Measurements from ENCODE around the gene PRSS2. TPM values are rescaled to one million over a fixed set of nuclear protein-coding genes. Genes with fewer than 3 reads are reported as not detected.

PRSS2 gene
- total RNA-seq, result 1 to 10 TPM; 4.8 to 9.9 TPM
- 58.7 TPM for polyA plus RNA-seq (2013, experiment 1 of 2)
- polyA plus RNA-seq (2013, experiment 2 of 2), result 62.2 TPM
- long read RNA-seq, experiment 1, partial matches to known transcripts, result 0 of 3 reads
- long read RNA-seq, experiment 1, other reads (novel, unspliced or antisense), result 0 of 3 reads
- long read RNA-seq, experiment 2, transcript PRSS2-201 (5 exons, 795 nt), result major isoform, 27 of 28 reads
- long read RNA-seq, experiment 2, partial matches to known transcripts, result 1 of 28 reads
- long read RNA-seq, experiment 2, other reads (novel, unspliced or antisense), result 0 of 28 reads
- long read RNA-seq, experiment 3, transcript PRSS2-201 (5 exons, 795 nt), result major isoform, 5 of 7 reads
- long read RNA-seq, experiment 3, partial matches to known transcripts, result 0 of 7 reads
- long read RNA-seq, experiment 3, other reads (novel, unspliced or antisense), result 2 of 7 reads
- long read RNA-seq, experiment 4, transcript PRSS2-201 (5 exons, 795 nt), result major isoform, 98 of 102 reads
- long read RNA-seq, experiment 4, partial matches to known transcripts, result 3 of 102 reads
- long read RNA-seq, experiment 4, other reads (novel, unspliced or antisense), result 1 of 102 reads

DNA sequence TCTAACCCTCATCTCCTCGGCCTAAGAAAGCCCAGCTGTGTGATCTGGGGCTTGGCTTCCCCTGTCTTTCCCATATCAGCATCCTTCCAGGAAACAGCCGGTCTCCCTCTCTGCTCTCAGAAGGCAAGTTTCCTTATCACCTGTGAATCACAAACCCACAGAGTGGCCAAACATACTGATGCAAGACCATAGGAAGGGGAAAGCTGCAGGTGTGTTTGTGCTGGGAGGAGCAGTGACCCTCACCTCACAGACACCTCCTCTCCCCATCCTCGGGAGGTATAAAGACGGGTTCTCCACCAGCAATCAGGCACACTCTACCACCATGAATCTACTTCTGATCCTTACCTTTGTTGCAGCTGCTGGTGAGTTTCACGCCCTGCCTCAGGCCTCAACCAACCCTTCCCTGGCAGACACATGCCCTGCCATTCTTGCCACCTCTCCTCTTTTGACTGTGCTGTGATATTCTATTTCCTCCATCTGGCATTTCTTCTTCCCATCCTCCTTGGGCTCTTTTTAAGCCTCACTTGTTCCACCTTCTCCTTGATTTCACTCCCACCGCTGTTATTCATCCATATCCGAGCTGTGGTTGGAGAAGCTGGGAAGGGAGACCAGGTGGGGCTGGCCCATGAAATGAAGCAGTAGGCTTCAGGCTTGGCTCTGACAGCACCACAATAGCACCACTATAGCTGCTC is at the start of gene PRSS2:
Gene PRSS2 (plus strand): TSS at position 310 of the 692 bp plus-strand sequence. CDS start 13 bp downstream, at position 323.
- H3K4me3 Mint-ChIP-seq, result no peak within 1 kb of the TSS
- H3K27me3 Mint-ChIP-seq (ENCODE audit: insufficient read depth), result peaks cover 68% of the 10 kb centered on the region
- peaks cover 15% of the 10 kb centered on the region for H3K4me1 Mint-ChIP-seq
- Histone ChIP-seq H3K4me1 (ENCODE audit: control insufficient read depth, insufficient read depth, low read length) (peaks cover 11% of the 10 kb centered on the region), H3K9ac (ENCODE audit: extremely low read depth, low read length, poor library complexity, severe bottlenecking) (no peak within 1 kb of the TSS), H3K27me3 (ENCODE audit: control insufficient read depth, insufficient read depth, low read length, poor library complexity, severe bottlenecking) (peaks cover 32% of the 10 kb centered on the region), H3K27ac (ENCODE audit: low read depth, low read length) (no peak within 1 kb of the TSS), H3K4me3 (ENCODE audit: low read length) (peak within 1 kb of the TSS; percentile 43), H3K9me3 (ENCODE audit: control insufficient read depth, low read length) (no peaks in the 10 kb centered on the region), H3K36me3 (ENCODE audit: control insufficient read depth, insufficient read depth, low read length) (no peaks in the 10 kb centered on the region)
- peak; percentile 80 for DNase-seq
- TF ChIP-seq, protein P1, sequence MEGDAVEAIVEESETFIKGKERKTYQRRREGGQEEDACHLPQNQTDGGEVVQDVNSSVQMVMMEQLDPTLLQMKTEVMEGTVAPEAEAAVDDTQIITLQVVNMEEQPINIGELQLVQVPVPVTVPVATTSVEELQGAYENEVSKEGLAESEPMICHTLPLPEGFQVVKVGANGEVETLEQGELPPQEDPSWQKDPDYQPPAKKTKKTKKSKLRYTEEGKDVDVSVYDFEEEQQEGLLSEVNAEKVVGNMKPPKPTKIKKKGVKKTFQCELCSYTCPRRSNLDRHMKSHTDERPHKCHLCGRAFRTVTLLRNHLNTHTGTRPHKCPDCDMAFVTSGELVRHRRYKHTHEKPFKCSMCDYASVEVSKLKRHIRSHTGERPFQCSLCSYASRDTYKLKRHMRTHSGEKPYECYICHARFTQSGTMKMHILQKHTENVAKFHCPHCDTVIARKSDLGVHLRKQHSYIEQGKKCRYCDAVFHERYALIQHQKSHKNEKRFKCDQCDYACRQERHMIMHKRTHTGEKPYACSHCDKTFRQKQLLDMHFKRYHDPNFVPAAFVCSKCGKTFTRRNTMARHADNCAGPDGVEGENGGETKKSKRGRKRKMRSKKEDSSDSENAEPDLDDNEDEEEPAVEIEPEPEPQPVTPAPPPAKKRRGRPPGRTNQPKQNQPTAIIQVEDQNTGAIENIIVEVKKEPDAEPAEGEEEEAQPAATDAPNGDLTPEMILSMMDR (conservative IDR thresholded peaks at IDR 0.05), result no peak
- H3K9me3 Mint-ChIP-seq, result no peaks in the 10 kb centered on the region
- H3K27ac Mint-ChIP-seq, result no peak within 1 kb of the TSS
- no peaks in the 10 kb centered on the region for H3K36me3 Mint-ChIP-seq (ENCODE audit: low read depth)
- 64 to 85% methylated on average over 5 to 7 of the region's 7 CpGs for WGBS, 2 experiments (ENCODE audit: insufficient coverage in 1 of 2, insufficient read length in 1 of 2)

DNA sequence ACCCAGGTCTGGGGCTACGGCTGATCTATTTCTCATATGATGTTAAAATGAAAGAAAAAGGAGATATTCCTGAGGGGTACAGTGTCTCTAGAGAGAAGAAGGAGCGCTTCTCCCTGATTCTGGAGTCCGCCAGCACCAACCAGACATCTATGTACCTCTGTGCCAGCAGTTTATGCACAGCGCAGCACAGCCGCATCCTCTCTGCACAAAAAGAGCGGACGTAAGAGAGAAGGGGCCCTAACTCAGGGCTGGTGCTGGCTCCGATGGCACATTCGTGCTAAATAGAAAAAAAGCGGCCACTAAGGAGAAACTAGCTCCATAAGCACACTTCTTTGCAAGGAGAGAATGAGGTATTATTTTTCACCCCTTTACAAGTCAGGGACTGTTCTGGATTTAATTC is 49.8 kb upstream of the PRSS2 start:
- Mint-ChIP-seq H3K27me3 (ENCODE audit: insufficient read depth) (peaks cover 3% of the 10 kb centered on the region), H3K36me3 (ENCODE audit: low read depth) (no peaks in the 10 kb centered on the region), H3K9me3 (no peaks in the 10 kb centered on the region), H3K4me1 (no peaks in the 10 kb centered on the region), H3K4me3 (no peak overlapping the region), H3K27ac (no peak overlapping the region)
- Histone ChIP-seq H3K9me3 (ENCODE audit: control insufficient read depth, low read length) (no peaks in the 10 kb centered on the region), H3K4me1 (ENCODE audit: control insufficient read depth, insufficient read depth, low read length) (no peaks in the 10 kb centered on the region), H3K27ac (ENCODE audit: low read depth, low read length) (no peak overlapping the region), H3K27me3 (ENCODE audit: control insufficient read depth, insufficient read depth, low read length, poor library complexity, severe bottlenecking) (no peaks in the 10 kb centered on the region), H3K9ac (ENCODE audit: extremely low read depth, low read length, poor library complexity, severe bottlenecking) (no peak overlapping the region), H3K36me3 (ENCODE audit: control insufficient read depth, insufficient read depth, low read length) (no peaks in the 10 kb centered on the region), H3K4me3 (ENCODE audit: low read length) (no peak overlapping the region)
- 93 to 98% methylated on average over 6 to 10 of the region's 10 CpGs for WGBS, 2 experiments (ENCODE audit: insufficient coverage in 1 of 2, insufficient read length in 1 of 2)
- TF ChIP-seq, protein P1 (conservative IDR thresholded peaks at IDR 0.05), result no peak
- no peak for DNase-seq

DNA sequence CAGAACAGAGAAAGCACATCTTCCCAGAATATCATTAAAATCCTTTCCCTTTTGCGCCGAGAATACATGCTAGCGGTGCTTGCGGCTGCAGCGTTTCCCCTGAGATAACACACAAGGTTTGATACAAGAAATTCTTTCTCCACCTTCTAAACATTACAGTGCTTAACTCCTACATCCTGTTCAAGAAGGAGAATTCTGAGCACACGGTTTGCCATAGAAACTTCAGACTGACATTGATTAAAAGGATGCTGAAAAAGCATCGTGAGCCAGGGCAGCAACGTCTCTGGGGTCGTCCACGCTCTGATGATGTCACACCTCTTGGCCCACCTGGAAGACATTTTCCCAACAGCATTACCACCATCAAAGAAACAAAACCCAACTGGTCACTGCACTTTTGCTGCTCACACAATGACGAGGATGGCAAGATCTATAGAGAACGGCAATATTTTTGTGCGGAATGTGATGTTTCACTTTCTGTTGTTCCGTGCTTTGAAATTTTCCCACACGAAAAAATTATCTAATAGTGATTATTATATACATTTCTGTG is 48.4 kb upstream of the PRSS2 start:
- WGBS, 2 experiments (ENCODE audit: insufficient coverage in 1 of 2, insufficient read length in 1 of 2), result 92 to 96% methylated on average over 9 to 14 of the region's 15 CpGs
- H3K36me3 ChIP-seq (ENCODE audit: control insufficient read depth, insufficient read depth, low read length), result no peaks in the 10 kb centered on the region
- H3K36me3 Mint-ChIP-seq (ENCODE audit: low read depth), result no peaks in the 10 kb centered on the region
- H3K9me3 ChIP-seq (ENCODE audit: control insufficient read depth, low read length), result no peaks in the 10 kb centered on the region
- no peak overlapping the region for H3K4me3 ChIP-seq (ENCODE audit: low read length)
- H3K27me3 ChIP-seq (ENCODE audit: control insufficient read depth, insufficient read depth, low read length, poor library complexity, severe bottlenecking), result no peaks in the 10 kb centered on the region
- no peak overlapping the region for H3K27ac Mint-ChIP-seq
- DNase-seq, result no peak
- no peak overlapping the region for H3K4me3 Mint-ChIP-seq
- H3K4me1 ChIP-seq (ENCODE audit: control insufficient read depth, insufficient read depth, low read length), result no peaks in the 10 kb centered on the region
- TF ChIP-seq, protein P1 (conservative IDR thresholded peaks at IDR 0.05), result no peak
- H3K27me3 Mint-ChIP-seq (ENCODE audit: insufficient read depth), result no peaks in the 10 kb centered on the region
- H3K9ac ChIP-seq (ENCODE audit: extremely low read depth, low read length, poor library complexity, severe bottlenecking), result no peak overlapping the region
- no peaks in the 10 kb centered on the region for H3K4me1 Mint-ChIP-seq
- H3K9me3 Mint-ChIP-seq, result no peaks in the 10 kb centered on the region
- no peak overlapping the region for H3K27ac ChIP-seq (ENCODE audit: low read depth, low read length)
